NCI-H187 treated with DMSO at 0.1 percent for 48 hours (cell line): Measurements from ENCODE around the gene KDM6B.
"Not testable (repeated sequence)": the region's sequence is repeated elsewhere in the genome, so short reads cannot be mapped to it uniquely, and the experiment has no call there.

Source experiments
- DNase-seq: peaks from one replicate; lab custom pipeline; 2025; lab: John Stamatoyannopoulos, UW

The KDM6B gene

GRCh38 chr17:7833795-7834541, at the start of gene KDM6B:
Gene KDM6B, plus strand, starts transcription at chr17:7834217. Its CDS starts 11,338 bp downstream, at chr17:7845555.
- no peak for DNase-seq

- no peak for DNase-seq
These were observed 47.2 kb upstream of the KDM6B start for GRCh38 chr17:7786866-7787265.

GRCh38 chr17:7789131-7789530, 44.9 kb upstream of the KDM6B start:
- no peak for DNase-seq

DNA sequence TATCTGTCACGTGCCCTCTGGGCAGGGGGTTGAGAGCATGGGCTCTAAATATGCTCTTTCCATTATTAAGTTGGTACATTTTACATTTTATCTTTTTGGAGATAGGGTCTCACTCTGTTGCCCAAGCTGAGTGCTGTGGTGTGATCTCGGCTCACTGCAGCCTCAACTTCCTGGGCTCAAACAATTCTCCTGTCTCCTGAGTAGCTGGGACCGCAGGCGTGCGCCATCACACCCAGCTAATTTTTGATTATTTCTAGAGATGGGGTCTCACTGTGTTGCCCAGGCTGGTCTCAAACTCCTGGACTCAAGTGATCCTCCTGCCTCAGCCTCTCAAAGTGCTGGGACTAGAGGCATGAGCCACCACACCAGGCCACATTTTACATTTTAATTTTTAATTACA, 43.9 kb upstream of the KDM6B start:
- DNase-seq, result no peak

DNA sequence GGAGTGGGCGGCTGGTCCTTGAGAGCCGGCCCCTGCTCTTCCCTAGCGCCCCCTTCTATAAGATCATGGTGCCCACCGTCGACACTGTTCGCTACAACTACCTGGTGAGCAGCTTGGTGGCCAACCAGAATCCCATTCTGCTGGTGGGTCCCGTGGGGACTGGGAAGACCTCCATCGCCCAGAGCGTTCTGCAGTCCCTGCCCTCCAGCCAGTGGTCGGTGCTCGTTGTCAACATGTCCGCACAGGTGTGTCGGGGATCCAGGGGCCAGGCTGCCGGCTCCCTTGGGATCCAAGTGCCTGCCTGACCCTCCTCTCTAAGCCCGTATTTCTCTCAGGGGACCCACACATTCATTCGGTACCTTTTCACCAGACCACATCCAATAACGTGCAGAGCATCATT, 41.4 kb upstream of the KDM6B start:
- no peak for DNase-seq

DNA sequence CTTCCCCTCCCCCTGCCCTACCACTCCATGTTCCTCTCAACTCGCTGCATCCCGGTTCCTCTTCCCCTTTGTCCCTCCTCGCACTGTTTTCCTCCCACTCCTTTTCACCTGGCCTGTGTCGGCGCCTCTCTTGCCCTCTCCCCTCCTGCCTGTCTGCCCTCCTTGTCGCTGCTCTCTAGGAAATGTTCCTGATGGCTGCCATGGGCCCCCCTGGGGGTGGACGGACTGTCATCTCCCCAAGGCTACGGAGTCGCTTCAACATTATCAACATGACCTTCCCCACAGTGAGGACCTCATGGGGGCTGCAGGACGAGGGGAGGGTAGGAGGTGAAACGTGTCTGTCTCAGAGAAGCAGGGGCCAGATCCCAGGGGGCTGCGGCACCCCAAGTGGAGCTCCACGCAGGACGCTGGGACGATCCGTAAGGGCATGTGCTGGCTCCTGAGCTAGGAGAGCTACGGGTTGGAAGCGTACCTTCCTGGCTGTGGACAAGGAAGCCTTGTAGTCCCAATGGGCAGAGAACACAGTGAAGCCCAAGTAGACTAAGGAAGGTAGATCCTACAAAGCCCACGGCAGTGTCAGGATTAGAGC, 39.8 kb upstream of the KDM6B start:
- DNase-seq, result no peak

DNA sequence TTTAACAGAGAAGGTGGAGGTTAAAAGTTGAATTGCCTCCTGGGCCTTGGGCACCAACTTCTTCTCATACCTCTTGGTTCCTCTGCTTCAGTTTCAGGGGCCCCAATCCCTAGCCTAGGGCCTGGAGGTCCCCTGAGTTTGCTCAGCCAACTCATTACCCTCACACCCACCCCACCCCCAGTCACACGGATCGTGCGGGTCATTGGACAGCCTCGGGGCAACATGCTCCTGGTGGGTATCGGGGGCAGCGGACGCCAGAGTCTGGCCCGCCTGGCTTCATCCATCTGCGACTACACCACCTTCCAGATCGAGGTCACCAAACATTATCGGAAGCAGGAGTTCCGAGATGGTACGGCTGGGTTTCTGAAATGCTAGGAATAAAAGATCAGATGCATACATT, 36.0 kb upstream of the KDM6B start:
- no peak for DNase-seq

DNA sequence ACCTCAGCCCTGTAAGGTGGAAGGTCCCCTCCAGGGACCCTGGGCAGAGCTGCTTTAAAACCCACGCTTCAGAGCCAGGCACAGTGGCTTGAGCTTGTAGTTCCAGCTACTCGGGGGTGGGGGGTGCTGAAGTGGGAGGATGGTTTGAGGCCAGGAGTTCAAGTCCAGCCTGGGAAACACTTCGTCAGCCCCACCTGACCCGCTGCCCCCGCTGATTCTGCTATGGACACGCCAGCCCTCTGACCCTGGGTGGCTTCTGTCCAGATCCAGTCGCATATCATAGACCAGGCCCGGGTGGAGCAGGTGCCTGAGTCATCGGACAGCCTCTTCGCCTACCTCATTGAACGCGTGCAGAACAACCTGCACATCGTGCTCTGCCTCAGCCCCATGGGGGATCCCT, 35.2 kb upstream of the KDM6B start:
- no peak for DNase-seq

DNA sequence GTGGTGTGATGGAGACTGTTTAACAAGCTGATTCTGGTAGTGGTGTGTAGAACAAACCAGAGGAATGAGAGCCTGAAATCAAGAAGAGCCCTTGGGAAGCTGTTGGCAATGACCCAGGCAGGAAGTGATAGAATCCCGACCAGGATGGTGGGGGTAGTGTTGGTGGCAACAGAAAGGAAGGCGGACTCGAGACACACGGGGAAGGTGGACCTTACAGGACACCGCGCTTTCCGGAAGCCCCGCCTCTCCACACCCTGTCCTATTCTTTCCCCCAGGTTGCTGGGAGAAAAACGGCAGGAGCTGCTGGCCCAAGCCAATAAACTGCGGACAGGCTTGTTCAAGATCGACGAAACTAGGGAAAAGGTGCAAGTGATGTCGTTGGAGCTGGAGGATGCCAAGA, 30.0 kb upstream of the KDM6B start:
- DNase-seq, result no peak

- DNase-seq, result no peak
These were observed 27.4 kb upstream of the KDM6B start for GRCh38 chr17:7806587-7806986.

GRCh38 chr17:7807206-7807605, 26.8 kb upstream of the KDM6B start:
- no peak for DNase-seq

- no peak for DNase-seq
These were observed 24.8 kb upstream of the KDM6B start for GRCh38 chr17:7809086-7809790.

DNA sequence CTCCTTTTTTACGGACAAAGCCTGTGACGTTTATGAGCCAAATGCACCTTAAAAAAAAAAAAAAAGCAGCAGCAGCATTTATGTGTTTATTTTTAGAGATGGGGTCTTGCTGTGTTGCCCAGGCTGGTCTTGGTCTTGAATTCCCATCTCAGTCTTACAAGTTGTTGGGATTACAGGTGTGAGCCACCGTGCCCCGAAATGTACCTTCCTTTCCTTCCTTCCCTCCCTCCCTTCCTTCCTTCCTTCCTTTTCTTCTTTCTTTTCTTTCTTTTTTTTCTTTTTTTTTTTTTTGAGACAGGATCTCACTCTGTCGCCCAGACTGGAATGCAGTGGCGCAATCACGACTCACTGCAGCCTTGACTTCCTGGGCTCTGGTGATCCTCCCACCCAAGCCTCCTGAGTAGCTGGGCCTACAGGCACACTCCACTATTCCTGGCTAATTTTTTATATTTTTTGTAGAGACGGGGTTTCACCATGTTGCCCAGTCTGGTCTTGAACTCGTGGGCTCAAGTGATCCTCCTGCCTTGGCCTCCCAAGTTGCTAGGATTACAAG, 24.1 kb upstream of the KDM6B start:
- DNase-seq, result not testable (repeated sequence)

GRCh38 chr17:7811251-7811650, 22.8 kb upstream of the KDM6B start:
- no peak for DNase-seq

- no peak for DNase-seq
These were observed 19.0 kb upstream of the KDM6B start for GRCh38 chr17:7814969-7815368.

- DNase-seq, result no peak
These were observed 16.9 kb upstream of the KDM6B start for GRCh38 chr17:7816926-7817642.

- DNase-seq, result no peak
These were observed 16.4 kb upstream of the KDM6B start for GRCh38 chr17:7817643-7817964.

DNA sequence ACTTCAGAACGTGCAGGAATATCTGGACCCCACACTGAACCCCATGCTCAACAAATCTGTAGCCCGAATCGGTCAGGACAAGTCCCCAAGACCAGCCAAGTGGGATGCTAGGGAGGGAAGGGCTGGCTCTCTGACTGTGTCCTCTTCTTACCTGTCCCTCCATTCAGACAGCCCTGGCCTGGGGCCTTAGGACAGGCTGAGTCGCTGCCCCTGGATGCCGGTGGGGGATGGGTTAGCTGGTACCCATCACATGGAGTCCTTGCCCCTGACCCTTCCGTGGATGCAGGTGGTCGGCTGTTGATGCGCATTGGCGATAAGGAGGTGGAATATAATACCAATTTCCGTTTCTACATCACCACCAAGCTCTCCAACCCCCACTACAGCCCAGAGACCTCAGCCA, 16.0 kb upstream of the KDM6B start:
- no peak for DNase-seq

GRCh38 chr17:7818746-7819645, 15.0 kb upstream of the KDM6B start:
- DNase-seq, result no peak

GRCh38 chr17:7820231-7820630, 13.8 kb upstream of the KDM6B start:
- DNase-seq, result no peak

- DNase-seq, result no peak
These were observed 11.9 kb upstream of the KDM6B start for GRCh38 chr17:7822126-7822525.
